GM12878 (cell line): Measurements from ENCODE around the gene CCDC186. TPM values are rescaled to one million over a fixed set of nuclear protein-coding genes. Genes with fewer than 3 reads are reported as not detected.

ENCODE experiments used
- ATAC-seq: fragments of 200-7000 bp; cut with Tn5 transposase; 3 replicates; pipeline ENCODE4 v1.9.1; 2020; ENCODE audit warnings: mild to moderate bottlenecking, moderate library complexity
- BruUV-seq: library from RNA; stranded (reverse); fragments of 400-500 nt; replicated peaks from 2 replicates; lab custom pipeline; 2021; lab: Mats Ljungman, UMichigan
- CTCF ChIA-PET: fragments of 300-600 bp; sonication (Branson Sonifier 250); formaldehyde crosslinking; extraction: SDS; loops from one replicate; lab custom pipeline; 2021; ENCODE audit warnings: inconsistent platforms; lab: Yijun Ruan, JAX
- POLR2A ChIA-PET: fragments of 350-600 bp; formaldehyde crosslinking; extraction: SDS; loops from one replicate; lab custom pipeline; 2021; ENCODE audit warnings: inconsistent platforms; lab: Charles Lee
- RAD21 ChIA-PET: fragments of 300-600 bp; sonication (Branson Sonifier 250); formaldehyde crosslinking; loops from one replicate; lab custom pipeline; 2023; ENCODE audit warnings: antibody characterized with exemption; ENCODE audit not compliant: unreplicated experiment; lab: Charles Lee
- SMC1A ChIA-PET: fragments of 300-600 bp; sonication (Branson Sonifier 250); formaldehyde crosslinking; loops from one replicate; lab custom pipeline; 2023; ENCODE audit not compliant: unreplicated experiment, uncharacterized antibody; lab: Charles Lee
- DNase-seq: peaks from one replicate; pipeline ENCODE4 v3.0.0-alpha.2; 2011; ENCODE audit warnings: low read depth, low spot score
- FAIRE-seq: peaks from 3 replicates; lab custom pipeline; 2011; peaks lifted over from hg19 to GRCh38; lab: Jason Lieb, UNC
- H2AFZ ChIP-seq: 2 replicates; pipeline ENCODE4 v1.6.0; 2011; ENCODE audit warnings: low read depth, low read length, control low read depth; ENCODE audit not compliant: control insufficient read depth
- H3K27ac ChIP-seq: 2 replicates; pipeline ENCODE4 v1.5.1; 2011; ENCODE audit warnings: control low read depth; ENCODE audit not compliant: control insufficient read depth, insufficient read depth
- H3K27me3 ChIP-seq, 2 experiments: replicated peaks in 1 of 2; 2 replicates each; pipeline versions ENCODE4 v1.6.0 to v1.6.1; 2011; ENCODE audit warnings: low read length in 1 of 2; ENCODE audit not compliant: control insufficient read depth in 2 of 2, insufficient read depth in 2 of 2
- H3K36me3 ChIP-seq, 2 experiments: 2 replicates each; pipeline ENCODE4 v1.5.1; 2011; ENCODE audit warnings: low read length in 1 of 2; ENCODE audit not compliant: control insufficient read depth in 2 of 2, insufficient read depth in 2 of 2
- H3K4me1 ChIP-seq: 2 replicates; pipeline ENCODE4 v1.6.1; 2011; ENCODE audit warnings: mild to moderate bottlenecking, low read length, moderate library complexity, mixed read lengths; ENCODE audit not compliant: control insufficient read depth, insufficient read depth
- H3K4me2 ChIP-seq: 2 replicates; pipeline ENCODE4 v1.6.0; 2011; ENCODE audit warnings: control low read depth; ENCODE audit not compliant: control insufficient read depth, insufficient read depth
- H3K4me3 ChIP-seq: fragments of 200-600 bp; sonication (generic); 2 replicates; pipeline ENCODE4 v1.5.1; 2016
- H3K79me2 ChIP-seq: 2 replicates; pipeline ENCODE4 v1.6.0; 2011; ENCODE audit warnings: low read length; ENCODE audit not compliant: control insufficient read depth, insufficient read depth
- H3K9ac ChIP-seq: 2 replicates; pipeline ENCODE4 v1.8.0; 2011; ENCODE audit warnings: low read length, control low read depth, mixed read lengths; ENCODE audit not compliant: control insufficient read depth, insufficient read depth
- H3K9me3 ChIP-seq: replicated peaks from 3 replicates; pipeline ENCODE4 v1.5.1; 2011; ENCODE audit warnings: mild to moderate bottlenecking, low read length; ENCODE audit not compliant: control insufficient read depth, insufficient read depth
- H4K20me1 ChIP-seq: 2 replicates; pipeline ENCODE4 v1.6.0; 2011; ENCODE audit not compliant: control insufficient read depth, insufficient read depth
- HDAC6 ChIP-seq: fragments of 200-600 bp; sonication (generic); IDR thresholded peaks from one replicate; pipeline ENCODE4 v1.8.0; 2017; ENCODE audit warnings: antibody characterized with exemption; ENCODE audit not compliant: unreplicated experiment
- JUND ChIP-seq: IDR thresholded peaks from 2 replicates; pipeline ENCODE4 v1.6.1; 2012; ENCODE audit warnings: low read depth, mild to moderate bottlenecking, low read length, improper control_type of control experiment, moderate library complexity
- MXI1 ChIP-seq: fragments of 150-350 bp; IDR thresholded peaks from 2 replicates; pipeline ENCODE4 v1.6.1; 2011; ENCODE audit warnings: low read depth, mild to moderate bottlenecking, inconsistent platforms, low read length, improper control_type of control experiment
- RB1 ChIP-seq: fragments of 450-650 bp; formaldehyde crosslinking; IDR thresholded peaks from 2 replicates; pipeline ENCODE4 v1.6.1; 2017; ENCODE audit warnings: mild to moderate bottlenecking, borderline replicate concordance
- WGBS: methylation state at CpG from one replicate; pipeline ENCODE4 v1.1.6; 2016; ENCODE audit warnings: low lambda C conversion rate; ENCODE audit not compliant: insufficient replicate concordance, insufficient coverage; ENCODE audit errors: missing lambda C conversion rate; 5-methylcytosine and 5-hydroxymethylcytosine counted together
- in situ Hi-C: fragments of 300-500 bp; cut with MboI; formaldehyde crosslinking; loops from 9 replicates; pipeline ENCODE4 v1.14.3; 2018; ENCODE audit warnings: mixed read lengths
- intact Hi-C: fragments of 100-400 bp; cut with micrococcal nuclease; formaldehyde crosslinking; loops from one replicate; pipeline ENCODE4 v1.14.2; 2022; ENCODE audit not compliant: unreplicated experiment
- polyA plus RNA-seq, 11 experiments: library from polyadenylated mRNA; depleted of rRNA in 4 of 11; unstranded in 6 of 11; stranded (reverse) in 5 of 11; fragments of >200 nt; fragmentation: Nextera tagmentation in 4 of 11; fragmentation: Illumina TruSeq in 1 of 11; extraction: Ambion mirVana in 4 of 11; extraction: Trizol in 1 of 11; gene quantifications; 1 replicate in 1 of 11; 2 replicates in 10 of 11; pipeline versions ENCODE4 v1.2.1 to v1.2.3, GENCODE V29; 2011 to 2016; ENCODE audit warnings: inconsistent platforms in 2 of 11, missing spikeins in 2 of 11, low read depth in 1 of 11
- total RNA-seq, 4 experiments: library from RNA; depleted of rRNA in 3 of 4; stranded (reverse); fragments of >200 nt in 3 of 4; fragmentation: Illumina TruSeq in 1 of 4; extraction: Trizol in 1 of 4; gene quantifications; 2 replicates each; pipeline versions ENCODE4 v1.2.1 to v1.2.3, GENCODE V29; 2013 to 2021
- TF ChIP-seq, protein P1 (sequence below): IDR thresholded peaks from 2 replicates; pipeline ENCODE4 v1.6.1; 2012; ENCODE audit warnings: low read depth, low read length, improper control_type of control experiment
- TF ChIP-seq, protein P2 (sequence below): fragments of 150-350 bp; IDR thresholded peaks from 2 replicates; pipeline ENCODE4 v1.6.1; 2014; ENCODE audit warnings: mild to moderate bottlenecking, low read depth, low read length

The CCDC186 gene
- total and polyA plus RNA-seq, 10 of the 15 experiments (the other 5 are each of a cell fraction or from before 2014, with no cell fraction given): 3.5 to 13.1 (median 7.3) TPM

DNA sequence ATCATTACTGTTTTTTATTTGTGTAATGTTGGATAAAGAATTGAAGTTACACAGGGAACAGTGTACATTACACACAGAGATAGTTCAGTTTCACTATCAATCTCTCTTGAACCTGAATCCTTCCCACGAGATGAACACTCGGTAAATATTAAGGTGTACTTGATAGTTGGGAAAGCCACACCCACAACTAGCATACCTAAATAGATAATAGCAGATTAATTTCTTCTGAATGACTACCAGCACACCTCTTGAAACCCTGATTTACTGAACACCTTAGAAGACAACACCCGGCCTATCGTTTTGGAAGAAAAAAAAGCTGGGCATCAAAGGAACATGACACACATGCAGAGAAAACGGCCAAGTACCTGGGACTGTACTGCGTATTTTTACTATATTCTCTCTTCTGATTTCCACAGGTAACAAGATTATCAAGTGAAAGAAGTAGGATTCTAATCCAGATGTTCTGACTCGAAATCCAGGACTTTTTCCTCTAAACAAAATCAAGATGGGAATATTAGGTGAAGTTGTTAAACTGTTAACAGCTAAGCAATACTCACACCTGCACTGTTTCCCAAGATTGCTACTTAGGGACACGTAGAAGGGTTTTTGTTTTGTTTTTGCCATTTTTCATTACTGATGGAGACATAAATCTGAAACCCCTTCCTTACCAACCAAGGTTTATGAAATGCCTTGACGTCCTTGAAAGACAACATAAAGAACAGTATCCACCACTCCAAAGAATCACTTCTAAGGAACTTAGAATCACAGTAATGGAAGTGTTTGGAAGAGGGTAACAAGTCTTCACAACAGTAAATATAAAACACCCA lies 1.0 kb downstream of the CCDC186 start:
- RAD21 ChIA-PET: interaction anchor here (1.6 kb wide), 1 partner anchor 286 kb away, joined by 5 read pairs; no protein-coding TSS in a partner anchor
- Histone ChIP-seq H3K36me3 (no peaks in the 10 kb centered on the region), H3K79me2 (peaks cover 34% of the 10 kb centered on the region), H3K9ac (peak overlapping the region; percentile 95), H3K27me3 (no peaks in the 10 kb centered on the region), H2AFZ (peak overlapping the region; percentile 94)
- in situ Hi-C loops: no loop called here
- TSS peak; percentile 57 for BruUV-seq
- TF ChIP-seq JUND (no peak), MXI1 (peak; percentile 21; the same call in 1 of the 2 replicates), RB1 (no peak), HDAC6 (no peak)
- TF ChIP-seq, protein P1, sequence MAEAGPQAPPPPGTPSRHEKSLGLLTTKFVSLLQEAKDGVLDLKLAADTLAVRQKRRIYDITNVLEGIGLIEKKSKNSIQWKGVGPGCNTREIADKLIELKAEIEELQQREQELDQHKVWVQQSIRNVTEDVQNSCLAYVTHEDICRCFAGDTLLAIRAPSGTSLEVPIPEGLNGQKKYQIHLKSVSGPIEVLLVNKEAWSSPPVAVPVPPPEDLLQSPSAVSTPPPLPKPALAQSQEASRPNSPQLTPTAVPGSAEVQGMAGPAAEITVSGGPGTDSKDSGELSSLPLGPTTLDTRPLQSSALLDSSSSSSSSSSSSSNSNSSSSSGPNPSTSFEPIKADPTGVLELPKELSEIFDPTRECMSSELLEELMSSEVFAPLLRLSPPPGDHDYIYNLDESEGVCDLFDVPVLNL: no peak
- TF ChIP-seq, protein P2, sequence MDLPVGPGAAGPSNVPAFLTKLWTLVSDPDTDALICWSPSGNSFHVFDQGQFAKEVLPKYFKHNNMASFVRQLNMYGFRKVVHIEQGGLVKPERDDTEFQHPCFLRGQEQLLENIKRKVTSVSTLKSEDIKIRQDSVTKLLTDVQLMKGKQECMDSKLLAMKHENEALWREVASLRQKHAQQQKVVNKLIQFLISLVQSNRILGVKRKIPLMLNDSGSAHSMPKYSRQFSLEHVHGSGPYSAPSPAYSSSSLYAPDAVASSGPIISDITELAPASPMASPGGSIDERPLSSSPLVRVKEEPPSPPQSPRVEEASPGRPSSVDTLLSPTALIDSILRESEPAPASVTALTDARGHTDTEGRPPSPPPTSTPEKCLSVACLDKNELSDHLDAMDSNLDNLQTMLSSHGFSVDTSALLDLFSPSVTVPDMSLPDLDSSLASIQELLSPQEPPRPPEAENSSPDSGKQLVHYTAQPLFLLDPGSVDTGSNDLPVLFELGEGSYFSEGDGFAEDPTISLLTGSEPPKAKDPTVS: no peak
- TF ChIP-seq, all 136 proteins: peak for 1
- ChIA-PET CTCF (interaction anchor here (0.7 kb wide), 1 partner anchor 70 kb away, joined by 3 read pairs; no protein-coding TSS in a partner anchor), SMC1A (interaction anchor here (1.3 kb wide), 1 partner anchor 16 kb away, joined by 3 read pairs; no protein-coding TSS in a partner anchor), POLR2A (interaction anchor here (0.5 kb wide), 1 partner anchor 315 kb away, joined by 3 read pairs; no protein-coding TSS in a partner anchor)
- WGBS: 75% methylated on average over 9 of the region's 9 CpGs
- peak overlapping the region; percentile 86 for H3K4me2 ChIP-seq
- FAIRE-seq: no peak
- peak overlapping the region; percentile 91 for H3K4me3 ChIP-seq
- no peaks in the 10 kb centered on the region for H4K20me1 ChIP-seq
- H3K4me1 ChIP-seq: peaks cover 8% of the 10 kb centered on the region
- peaks cover 4% of the 10 kb centered on the region for H3K9me3 ChIP-seq
- peak overlapping the region; percentile 82 for H3K27ac ChIP-seq
- intact Hi-C loops: no loop called here
- DNase-seq: no peak
- ATAC-seq: 0 out of 3 replicates have a peak, but pooled peaks have one; percentile 11
